GM12878 (cell line): ENCODE data around the gene CDC42EP1. TPM values are rescaled to one million over a fixed set of nuclear protein-coding genes. Genes with fewer than 3 reads are reported as not detected.

Source experiments
- ATF3 ChIP-seq: IDR thresholded peaks from 2 replicates; pipeline ENCODE4 v1.6.1; 2011; ENCODE audit warnings: low read depth, mild to moderate bottlenecking, low read length, moderate library complexity, borderline replicate concordance; ENCODE audit errors: extremely low read depth
- BACH1 ChIP-seq: fragments of 450-650 bp; IDR thresholded peaks from 2 replicates; pipeline ENCODE4 v1.6.1; 2017; ENCODE audit warnings: mild to moderate bottlenecking, borderline replicate concordance
- BCLAF1 ChIP-seq: fragments of 450-650 bp; IDR thresholded peaks from 2 replicates; pipeline ENCODE4 v1.6.1; 2017; ENCODE audit warnings: antibody characterized with exemption, mild to moderate bottlenecking, moderate library complexity
- CBFB ChIP-seq: IDR thresholded peaks from 2 replicates; pipeline ENCODE4 v1.6.1; 2016; ENCODE audit warnings: antibody characterized with exemption, low read depth
- CHD1 ChIP-seq: IDR thresholded peaks from 2 replicates; pipeline ENCODE4 v1.6.1; 2012; ENCODE audit warnings: low read depth, low read length, improper control_type of control experiment
- CREB1 ChIP-seq: IDR thresholded peaks from 2 replicates; pipeline ENCODE4 v1.6.1; 2012; ENCODE audit warnings: low read depth, mild to moderate bottlenecking, inconsistent platforms
- EGR1 ChIP-seq, 2 experiments: IDR thresholded peaks; 1 replicate in 1 of 2; 2 replicates in 1 of 2; pipeline ENCODE4 v1.6.1; 2011 to 2012; ENCODE audit warnings: low read depth in 2 of 2, low read length in 2 of 2, borderline replicate concordance in 1 of 2, mild to moderate bottlenecking in 1 of 2, moderate library complexity in 1 of 2
- EZH2 ChIP-seq: IDR thresholded peaks from 2 replicates; pipeline ENCODE4 v1.6.1; 2012; ENCODE audit warnings: low read depth, mild to moderate bottlenecking, control low read depth, inconsistent platforms, low read length, borderline replicate concordance; ENCODE audit not compliant: control insufficient read depth
- MTA3 ChIP-seq: IDR thresholded peaks from 2 replicates; pipeline ENCODE4 v1.6.1; 2012; ENCODE audit warnings: low read length, inconsistent platforms, borderline replicate concordance
- MXI1 ChIP-seq: fragments of 150-350 bp; IDR thresholded peaks from 2 replicates; pipeline ENCODE4 v1.6.1; 2011; ENCODE audit warnings: low read depth, mild to moderate bottlenecking, inconsistent platforms, low read length, improper control_type of control experiment
- PML ChIP-seq: IDR thresholded peaks from 2 replicates; pipeline ENCODE4 v1.6.1; 2012; ENCODE audit warnings: low read length, inconsistent platforms
- RELB ChIP-seq: fragments of 450-650 bp; IDR thresholded peaks from 2 replicates; pipeline ENCODE4 v1.6.1; 2017; ENCODE audit warnings: low read depth, mild to moderate bottlenecking, moderate library complexity
- SKIL ChIP-seq: fragments of 450-650 bp; IDR thresholded peaks from 2 replicates; pipeline ENCODE4 v1.6.1; 2017; ENCODE audit warnings: mild to moderate bottlenecking, low read depth, inconsistent platforms; ENCODE audit not compliant: poor library complexity, severe bottlenecking
- SP1 ChIP-seq: IDR thresholded peaks from one replicate; pipeline ENCODE4 v1.6.1; 2011; ENCODE audit warnings: low read depth, low read length
- SUZ12 ChIP-seq: fragments of 200-600 bp; sonication (generic); IDR thresholded peaks from one replicate; pipeline ENCODE4 v1.6.1; 2018; ENCODE audit warnings: antibody characterized with exemption, mild to moderate bottlenecking; ENCODE audit not compliant: unreplicated experiment
- TARDBP ChIP-seq: IDR thresholded peaks from 2 replicates; pipeline ENCODE4 v1.6.1; 2016; ENCODE audit warnings: borderline replicate concordance
- TCF3 ChIP-seq: IDR thresholded peaks from 2 replicates; pipeline ENCODE4 v1.6.1; 2012; ENCODE audit warnings: low read depth, mild to moderate bottlenecking, low read length, borderline replicate concordance; ENCODE audit not compliant: insufficient read depth
- TCF7 ChIP-seq: IDR thresholded peaks from 2 replicates; pipeline ENCODE4 v1.6.1; 2014; ENCODE audit warnings: antibody characterized with exemption, borderline replicate concordance
- WRNIP1 ChIP-seq: IDR thresholded peaks from 2 replicates; pipeline ENCODE4 v1.6.1; 2011; ENCODE audit warnings: low read depth, low read length, improper control_type of control experiment, borderline replicate concordance
- polyA plus RNA-seq, 11 experiments: library from polyadenylated mRNA; depleted of rRNA in 4 of 11; unstranded in 6 of 11; stranded (reverse) in 5 of 11; fragments of >200 nt; fragmentation: Nextera tagmentation in 4 of 11; fragmentation: Illumina TruSeq in 1 of 11; extraction: Ambion mirVana in 4 of 11; extraction: Trizol in 1 of 11; gene quantifications; 1 replicate in 1 of 11; 2 replicates in 10 of 11; pipeline versions ENCODE4 v1.2.1 to v1.2.3, GENCODE V29; 2011 to 2016; ENCODE audit warnings: inconsistent platforms in 2 of 11, missing spikeins in 2 of 11, low read depth in 1 of 11
- total RNA-seq, 4 experiments: library from RNA; depleted of rRNA in 3 of 4; stranded (reverse); fragments of >200 nt in 3 of 4; fragmentation: Illumina TruSeq in 1 of 4; extraction: Trizol in 1 of 4; gene quantifications; 2 replicates each; pipeline versions ENCODE4 v1.2.1 to v1.2.3, GENCODE V29; 2013 to 2021
- TF ChIP-seq, protein P1 (sequence below): IDR thresholded peaks from 2 replicates; pipeline ENCODE4 v1.6.1; 2012; ENCODE audit warnings: low read depth, low read length, improper control_type of control experiment

CDC42EP1 gene
- total and polyA plus RNA-seq, 10 of the 15 experiments (the other 5 are each of a cell fraction or from before 2014, with no cell fraction given): 0.04 to 0.33 (median 0.09) TPM; not detected in 7

DNA sequence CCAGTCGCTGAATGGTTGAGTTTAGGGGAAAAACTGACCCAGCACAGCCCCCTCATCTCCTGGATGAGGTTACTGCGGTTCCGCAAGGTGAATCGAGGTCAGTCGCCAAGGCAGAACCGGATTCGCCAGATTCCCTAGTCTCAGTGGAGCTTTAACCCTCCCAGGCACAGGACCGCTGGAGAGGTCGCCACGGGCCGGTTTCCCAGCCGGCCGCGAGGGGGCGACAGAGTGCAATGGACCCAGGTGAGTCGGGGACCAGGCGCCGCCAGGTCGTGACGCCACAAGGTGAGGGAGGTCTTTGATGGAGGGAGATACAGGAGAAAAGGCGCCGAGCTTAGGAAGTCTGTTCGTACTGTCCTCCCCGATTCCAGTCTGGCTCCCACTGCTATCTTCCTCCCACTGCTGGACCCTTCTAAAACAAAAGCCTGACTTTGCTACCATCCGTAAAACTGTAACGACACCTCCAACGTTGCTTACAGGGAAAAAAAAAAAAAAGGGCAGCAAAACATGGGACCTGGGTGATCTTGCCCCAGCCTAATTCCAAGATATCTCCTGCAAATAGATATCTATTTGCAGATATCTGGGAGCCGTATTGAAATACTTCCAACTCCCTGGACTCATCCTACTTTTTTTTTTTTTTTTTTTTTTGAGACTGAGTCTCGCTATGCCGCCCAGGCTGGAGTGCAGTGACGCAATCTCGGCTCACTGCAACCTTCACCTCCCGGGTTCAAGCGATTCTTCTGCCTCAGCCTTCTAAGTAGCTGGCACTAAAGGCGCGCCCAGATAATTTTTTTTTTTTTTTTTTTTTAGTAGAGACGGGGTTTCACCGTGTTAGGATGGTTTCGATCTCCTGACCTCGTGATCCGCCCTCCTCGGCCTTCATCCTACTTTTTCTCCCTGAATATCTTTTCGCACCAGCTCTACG lies 47.0 kb downstream of the CDC42EP1 start (continued):
- TF ChIP-seq CBFB (no peak), WRNIP1 (no peak), MTA3 (no peak), TARDBP (no peak), TCF7 (no peak), EZH2 (no peak), CREB1 (peak; percentile 73; the same call in 1 of the 2 replicates), MXI1 (0 out of 2 replicates have a peak, but pooled peaks have one; percentile 15), EGR1 (IDR thresholded peaks at IDR 0.05; ENCODE audit: borderline replicate concordance in 1 of 2, low read depth in 2 of 2, low read length in 2 of 2) (no peak), ATF3 (no peak), PML (no peak), SP1 (no peak), BACH1 (no peak), TCF3 (no peak), SUZ12 (no peak), RELB (no peak), CHD1 (no peak), BCLAF1 (no peak), SKIL (no peak)
- TF ChIP-seq, protein P1, sequence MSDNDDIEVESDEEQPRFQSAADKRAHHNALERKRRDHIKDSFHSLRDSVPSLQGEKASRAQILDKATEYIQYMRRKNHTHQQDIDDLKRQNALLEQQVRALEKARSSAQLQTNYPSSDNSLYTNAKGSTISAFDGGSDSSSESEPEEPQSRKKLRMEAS: no peak
